Type B pancreatic cell (in vitro differentiated cells): ENCODE data around the gene MAPK8IP3. TPM values are rescaled to one million over a fixed set of nuclear protein-coding genes. Genes with fewer than 3 reads are reported as not detected.
"Not testable (repeated sequence)": the region's sequence is repeated elsewhere in the genome, so short reads cannot be mapped to it uniquely, and the experiment has no call there.

Experiments used
- DNase-seq: peaks from one replicate; pipeline ENCODE4 v3.0.0; 2021; ENCODE audit warnings: mixed read lengths; ENCODE audit not compliant: unreplicated experiment; ENCODE audit errors: extremely low spot score
- H3K27ac Mint-ChIP-seq: 2 replicates; pipeline ENCODE4 v1.8.0; 2021; ENCODE audit warnings: mild to moderate bottlenecking, mixed read lengths
- H3K27me3 Mint-ChIP-seq: 2 replicates; pipeline ENCODE4 v1.8.0; 2021; ENCODE audit warnings: mixed read lengths
- H3K36me3 Mint-ChIP-seq: 2 replicates; pipeline ENCODE4 v1.8.0; 2021; ENCODE audit warnings: mixed read lengths
- H3K4me1 Mint-ChIP-seq: one replicate; pipeline ENCODE4 v1.8.0; 2021; ENCODE audit warnings: mixed read lengths; ENCODE audit not compliant: unreplicated experiment
- H3K4me3 Mint-ChIP-seq: 2 replicates; pipeline ENCODE4 v1.8.0; 2021; ENCODE audit warnings: mild to moderate bottlenecking, mixed read lengths
- H3K9me3 Mint-ChIP-seq: 2 replicates; pipeline ENCODE4 v1.8.0; 2021; ENCODE audit warnings: mixed read lengths
- CTCF ChIP-seq: fragments of 200-600 bp; sonication (generic); conservative IDR thresholded peaks from 2 replicates; pipeline ENCODE4 v1.5.0; 2021; ENCODE audit warnings: antibody characterized with exemption, mild to moderate bottlenecking
- total RNA-seq: library from RNA; stranded (reverse); gene quantifications from 2 replicates; pipeline ENCODE4 v1.2.1, GENCODE V29; 2021; ENCODE audit warnings: low replicate concordance

The MAPK8IP3 gene
- total RNA-seq, 1 donor from 2014 or later, result 97.5 TPM

- Mint-ChIP-seq H3K36me3 (peaks cover 11% of the 10 kb centered on the region), H3K27ac (no peak overlapping the region)
- DNase-seq, result no peak
Measured at GRCh38 chr16:1794908-1795666, 89.1 kb downstream of the MAPK8IP3 start.

GRCh38 chr16:1799263-1799662 is 93.3 kb downstream of the MAPK8IP3 start:
- not testable (repeated sequence) for H3K27ac Mint-ChIP-seq, H3K4me1 Mint-ChIP-seq, H3K9me3 Mint-ChIP-seq, H3K27me3 Mint-ChIP-seq, H3K4me3 Mint-ChIP-seq, DNase-seq
- peaks cover 11% of the 10 kb centered on the region for H3K36me3 Mint-ChIP-seq

More at GRCh38 chr16:1794908-1795666, 89.1 kb downstream of the MAPK8IP3 start:
- H3K4me3 Mint-ChIP-seq, result no peak overlapping the region
- H3K4me1 Mint-ChIP-seq, result no peaks in the 10 kb centered on the region
- H3K27me3 Mint-ChIP-seq, result no peaks in the 10 kb centered on the region
- TF ChIP-seq CTCF, result no peak
- H3K9me3 Mint-ChIP-seq, result peaks cover 7% of the 10 kb centered on the region

- Mint-ChIP-seq H3K4me3 (no peak overlapping the region), H3K27me3 (no peaks in the 10 kb centered on the region), H3K27ac (no peak overlapping the region), H3K4me1 (no peaks in the 10 kb centered on the region), H3K36me3 (peaks cover 11% of the 10 kb centered on the region), H3K9me3 (peaks cover 7% of the 10 kb centered on the region)
- TF ChIP-seq CTCF, result no peak
- no peak for DNase-seq
Measured at GRCh38 chr16:1800701-1801100, 94.7 kb downstream of the MAPK8IP3 start.

GRCh38 chr16:1807626-1808025 is 101.6 kb downstream of the MAPK8IP3 start:
- no peak overlapping the region for H3K4me3 Mint-ChIP-seq
- peaks cover 7% of the 10 kb centered on the region for H3K36me3 Mint-ChIP-seq
- no peak for DNase-seq
- H3K4me1 Mint-ChIP-seq, result no peaks in the 10 kb centered on the region
- no peaks in the 10 kb centered on the region for H3K9me3 Mint-ChIP-seq
- no peaks in the 10 kb centered on the region for H3K27me3 Mint-ChIP-seq
- no peak overlapping the region for H3K27ac Mint-ChIP-seq
- TF ChIP-seq CTCF, result no peak

- DNase-seq, result no peak
- Mint-ChIP-seq H3K9me3 (no peaks in the 10 kb centered on the region), H3K36me3 (peaks cover 7% of the 10 kb centered on the region), H3K27ac (no peak overlapping the region), H3K4me1 (no peaks in the 10 kb centered on the region), H3K4me3 (no peak overlapping the region), H3K27me3 (no peaks in the 10 kb centered on the region)
- no peak for TF ChIP-seq CTCF
Measured at GRCh38 chr16:1808691-1809090, 102.7 kb downstream of the MAPK8IP3 start.

GRCh38 chr16:1809281-1809801 is 103.3 kb downstream of the MAPK8IP3 start:
- no peaks in the 10 kb centered on the region for H3K4me1 Mint-ChIP-seq
- H3K4me3 Mint-ChIP-seq, result no peak overlapping the region
- no peak for TF ChIP-seq CTCF
- no peaks in the 10 kb centered on the region for H3K9me3 Mint-ChIP-seq
- H3K36me3 Mint-ChIP-seq, result peaks cover 7% of the 10 kb centered on the region
- no peaks in the 10 kb centered on the region for H3K27me3 Mint-ChIP-seq
- no peak for DNase-seq
- H3K27ac Mint-ChIP-seq, result no peak overlapping the region
